Calu3 (cell line): ENCODE data around the gene CLDN7. TPM values are rescaled to one million over a fixed set of nuclear protein-coding genes. Genes with fewer than 3 reads are reported as not detected.

Source experiments
- BruUV-seq: library from RNA; stranded (reverse); fragments of 400-500 nt; replicated peaks from 2 replicates; lab custom pipeline; 2021; lab: Mats Ljungman, UMichigan
- CTCF ChIA-PET: fragments of 300-600 bp; sonication (Branson Sonifier 250); formaldehyde crosslinking; loops from one replicate; lab custom pipeline; 2022; ENCODE audit warnings: antibody characterized with exemption; lab: Charles Lee
- DNase-seq: peaks from one replicate; pipeline ENCODE4 v3.0.0; 2022
- H3K27ac Mint-ChIP-seq: one replicate; pipeline ENCODE4 v1.8.0; 2022; ENCODE audit warnings: mixed read lengths; ENCODE audit not compliant: unreplicated experiment
- H3K27me3 Mint-ChIP-seq: one replicate; pipeline ENCODE4 v1.8.0; 2022; ENCODE audit warnings: mixed read lengths; ENCODE audit not compliant: unreplicated experiment
- H3K36me3 Mint-ChIP-seq: one replicate; pipeline ENCODE4 v1.8.0; 2022; ENCODE audit warnings: mild to moderate bottlenecking, moderate library complexity, mixed read lengths; ENCODE audit not compliant: insufficient read depth, unreplicated experiment
- H3K4me1 Mint-ChIP-seq: one replicate; pipeline ENCODE4 v1.8.0; 2022; ENCODE audit warnings: mild to moderate bottlenecking, low read depth, mixed read lengths; ENCODE audit not compliant: unreplicated experiment
- H3K4me3 Mint-ChIP-seq: one replicate; pipeline ENCODE4 v1.8.0; 2022; ENCODE audit warnings: mild to moderate bottlenecking, low read depth, moderate library complexity, mixed read lengths; ENCODE audit not compliant: unreplicated experiment
- H3K9me3 Mint-ChIP-seq: one replicate; pipeline ENCODE4 v1.8.0; 2022; ENCODE audit warnings: low read depth, mixed read lengths; ENCODE audit not compliant: unreplicated experiment
- CTCF ChIP-seq: fragments of 200-600 bp; IDR thresholded peaks from one replicate; pipeline ENCODE4 v1.8.0; 2022; ENCODE audit warnings: antibody characterized with exemption; ENCODE audit not compliant: unreplicated experiment
- intact Hi-C: fragments of 100-400 bp; cut with micrococcal nuclease; formaldehyde crosslinking; loops from one replicate; pipeline ENCODE4 v1.10.0; 2022; ENCODE audit not compliant: unreplicated experiment
- total RNA-seq: library from RNA; stranded (reverse); gene quantifications from 2 replicates; pipeline ENCODE4 v1.2.3, GENCODE V29; 2022

Gene CLDN7
- total RNA-seq, 1 experiment from 2014 or later: 266 TPM

DNA sequence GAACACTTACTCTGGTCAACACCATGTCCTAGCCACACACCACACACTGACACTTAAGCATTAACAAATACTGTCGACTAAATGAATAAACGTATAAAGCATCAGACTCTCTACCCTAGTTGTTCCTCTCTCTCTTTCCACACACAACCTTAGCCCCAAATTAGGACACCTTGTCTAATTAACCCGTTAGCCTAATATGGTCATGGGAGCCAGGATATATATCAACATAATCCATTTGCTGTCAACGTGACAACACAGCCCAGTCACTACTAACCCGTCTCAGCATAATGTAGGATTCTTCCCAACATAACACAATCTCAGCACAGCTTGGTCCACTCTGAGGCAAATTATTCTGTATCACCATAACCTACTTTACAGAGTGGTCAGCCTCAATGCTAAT, 30.2 kb downstream of the CLDN7 start:
- CTCF ChIA-PET: interaction anchor here (0.8 kb wide), 1 partner anchor 1691 kb away, joined by 3 read pairs; no protein-coding TSS in a partner anchor
- Mint-ChIP-seq H3K9me3 (no peaks in the 10 kb centered on the region), H3K36me3 (peaks cover 63% of the 10 kb centered on the region), H3K27ac (no peak overlapping the region), H3K27me3 (no peaks in the 10 kb centered on the region), H3K4me1 (peaks cover 38% of the 10 kb centered on the region), H3K4me3 (peak overlapping the region; percentile 82)
- DNase-seq: no peak
- TSS peak; percentile 20 for BruUV-seq
- intact Hi-C loops: no loop called here
- no peak for TF ChIP-seq CTCF

DNA sequence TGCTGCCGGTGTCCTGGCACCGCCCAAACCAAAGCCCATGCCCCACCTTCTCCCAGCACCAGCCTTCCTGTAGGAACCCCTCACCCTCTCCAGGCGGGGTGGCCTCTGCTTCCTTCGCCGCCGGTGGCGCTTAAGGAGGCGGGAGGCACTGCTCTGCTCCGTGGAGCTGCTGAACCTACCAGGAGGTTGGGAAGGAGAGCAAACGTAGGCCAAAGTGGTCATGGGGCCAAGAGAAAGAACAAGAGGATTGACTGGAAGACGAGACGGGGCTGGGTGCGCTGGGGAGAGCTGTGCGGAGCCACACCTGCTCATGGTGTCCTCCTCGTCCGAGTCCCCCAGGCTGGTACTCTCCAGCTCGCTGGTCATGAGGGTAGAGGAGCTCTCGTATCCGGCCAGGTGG, 32.8 kb downstream of the CLDN7 start:
- no peak for DNase-seq
- H3K9me3 Mint-ChIP-seq: no peaks in the 10 kb centered on the region
- no peak for TF ChIP-seq CTCF
- no peaks in the 10 kb centered on the region for H3K27me3 Mint-ChIP-seq
- H3K4me1 Mint-ChIP-seq: peaks cover 17% of the 10 kb centered on the region
- peaks cover 55% of the 10 kb centered on the region for H3K36me3 Mint-ChIP-seq
- H3K4me3 Mint-ChIP-seq: no peak overlapping the region
- no TSS peak for BruUV-seq
- CTCF ChIA-PET: no interaction called here
- intact Hi-C loops: no loop called here
- H3K27ac Mint-ChIP-seq: peak overlapping the region; percentile 29

DNA sequence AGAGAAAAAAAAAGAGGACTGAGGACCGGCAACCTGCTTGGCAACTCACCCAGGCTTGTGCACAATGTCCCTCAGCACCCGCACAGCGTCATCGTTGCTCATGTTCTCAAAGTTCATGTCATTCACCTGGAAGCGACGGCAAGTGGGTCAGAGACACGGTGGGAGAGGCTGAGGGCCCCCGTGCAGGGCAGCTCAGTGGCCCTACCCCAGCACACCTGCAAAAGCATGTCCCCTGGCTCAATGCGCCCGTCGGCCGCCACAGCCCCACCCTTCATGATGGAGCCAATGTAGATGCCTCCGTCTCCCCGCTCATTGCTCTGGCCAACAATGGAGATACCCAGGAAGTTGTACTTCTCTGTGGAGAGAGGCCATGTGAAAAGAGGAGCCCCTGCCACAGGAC, 33.4 kb downstream of the CLDN7 start:
- H3K9me3 Mint-ChIP-seq: no peaks in the 10 kb centered on the region
- no peaks in the 10 kb centered on the region for H3K27me3 Mint-ChIP-seq
- TF ChIP-seq CTCF: no peak
- H3K36me3 Mint-ChIP-seq: peaks cover 51% of the 10 kb centered on the region
- H3K4me1 Mint-ChIP-seq: peaks cover 17% of the 10 kb centered on the region
- no peak overlapping the region for H3K27ac Mint-ChIP-seq
- DNase-seq: no peak
- no TSS peak for BruUV-seq
- intact Hi-C loops: no loop called here
- no peak overlapping the region for H3K4me3 Mint-ChIP-seq
- CTCF ChIA-PET: no interaction called here

DNA sequence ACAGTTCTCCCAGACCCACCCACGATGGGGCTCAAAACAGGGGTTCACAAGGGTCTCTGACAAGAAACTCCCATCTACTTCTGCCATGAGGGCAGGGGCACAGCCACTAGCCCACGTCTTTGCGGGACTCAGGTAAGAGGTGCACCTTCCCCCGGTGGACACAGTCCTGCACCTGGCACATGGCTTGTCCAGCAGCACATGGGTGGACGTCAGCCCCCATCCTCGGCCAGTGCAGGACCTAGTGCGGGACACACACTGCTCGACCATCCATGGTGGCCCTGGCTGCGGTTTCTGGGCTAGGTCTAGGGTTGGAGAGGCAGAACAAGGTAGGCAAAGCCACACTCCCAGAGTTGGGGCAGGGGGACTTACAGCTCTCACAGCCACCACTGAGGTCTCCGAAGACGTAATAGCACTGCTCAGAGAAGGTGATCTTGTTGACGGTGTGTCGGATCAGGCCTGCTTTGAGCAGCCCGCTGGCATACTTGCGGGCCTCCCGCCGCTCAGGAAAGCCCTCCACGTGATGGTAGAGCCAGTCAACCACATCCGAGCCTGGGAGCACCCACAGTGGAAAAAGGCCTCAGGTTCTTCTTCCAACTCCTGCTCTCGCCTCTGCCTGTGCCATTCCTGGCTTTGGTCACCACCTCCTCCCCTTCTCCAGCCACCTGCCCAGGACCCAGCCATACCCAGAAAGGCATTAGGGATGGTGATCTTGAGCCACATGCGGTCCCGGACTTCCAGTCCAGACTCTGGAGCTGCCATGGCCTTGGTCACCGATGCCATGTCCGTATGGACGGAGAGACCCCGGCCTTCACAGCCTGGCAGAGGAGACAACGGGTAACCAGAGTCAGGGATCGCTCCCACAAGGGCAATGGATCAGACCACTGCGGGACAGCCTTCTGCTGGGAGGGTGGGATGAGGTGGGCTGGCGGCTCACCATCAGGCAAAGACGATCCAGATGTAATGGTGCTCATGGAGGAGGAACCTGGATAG, 35.3 kb downstream of the CLDN7 start:
- peaks cover 49% of the 10 kb centered on the region for H3K36me3 Mint-ChIP-seq
- H3K27ac Mint-ChIP-seq: no peak overlapping the region
- peaks cover 11% of the 10 kb centered on the region for H3K4me1 Mint-ChIP-seq
- intact Hi-C loops: no loop called here
- H3K4me3 Mint-ChIP-seq: no peak overlapping the region
- CTCF ChIA-PET: no interaction called here
- DNase-seq: no peak
- BruUV-seq: no TSS peak
- TF ChIP-seq CTCF: no peak
- no peaks in the 10 kb centered on the region for H3K27me3 Mint-ChIP-seq
- no peaks in the 10 kb centered on the region for H3K9me3 Mint-ChIP-seq
